ENCODE measurements around the gene MYO7A.

GRCh38 chr11:77110836-77111235 is 17.2 kb upstream of the MYO7A start:
- TF ChIP-seq CTCF (IDR thresholded peaks at IDR 0.05; ENCODE audit: low read length) = no peak
- no peak for TF ChIP-seq EZH2phosphoT487 (IDR thresholded peaks at IDR 0.05; ENCODE audit: low read length)

All from MM.1S (cell line).